AG04449 (cell line): Measurements from ENCODE around the gene RYK.

Experiments
- CTCF ChIA-PET: fragments of 350-600 bp; formaldehyde crosslinking; extraction: SDS; loops from one replicate; lab custom pipeline; 2021; ENCODE audit warnings: antibody characterized with exemption; lab: Yijun Ruan, JAX
- POLR2A ChIA-PET: fragments of 400-600, 350-600 bp; formaldehyde crosslinking; extraction: SDS; loops from one replicate; lab custom pipeline; 2020; ENCODE audit warnings: antibody characterized with exemption, inconsistent platforms; lab: Yijun Ruan, JAX
- DNase-seq: peaks from one replicate; pipeline ENCODE4 v3.0.0-alpha.2; 2010; ENCODE audit warnings: low read depth, low spot score
- H3K4me3 ChIP-seq: 2 replicates; pipeline ENCODE4 v1.5.1; 2011; ENCODE audit warnings: low read depth, mild to moderate bottlenecking, control low read depth, low read length
- TF ChIP-seq, protein P1 (sequence below): IDR thresholded peaks from one replicate; pipeline ENCODE4 v1.5.1; 2011; ENCODE audit warnings: mild to moderate bottlenecking, moderate library complexity, low read length, control low read depth, inconsistent platforms; ENCODE audit not compliant: insufficient read depth; ENCODE audit errors: missing control alignments

RYK gene

DNA sequence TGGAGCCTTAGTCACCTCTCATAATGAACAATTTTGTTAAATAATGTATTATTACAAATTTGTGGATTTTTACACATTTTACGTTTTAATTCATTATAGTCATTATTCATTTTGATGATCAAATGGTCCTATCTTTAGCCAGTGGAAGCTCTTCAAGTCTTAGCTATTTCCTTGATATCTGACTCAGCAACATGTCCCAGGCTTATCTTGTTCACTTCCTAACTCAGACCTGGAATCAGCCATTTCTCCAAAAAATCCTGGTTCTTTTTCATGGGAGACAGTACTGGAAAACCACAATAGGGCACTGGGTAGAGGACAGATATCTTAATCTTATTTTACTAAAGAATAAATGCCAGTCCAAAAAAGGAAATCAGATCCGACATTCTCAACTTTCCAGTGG lies 56.4 kb downstream of the RYK start:
- DNase-seq = no peak
- POLR2A ChIA-PET = no interaction called here
- no peak overlapping the region for H3K4me3 ChIP-seq
- TF ChIP-seq, protein P1, sequence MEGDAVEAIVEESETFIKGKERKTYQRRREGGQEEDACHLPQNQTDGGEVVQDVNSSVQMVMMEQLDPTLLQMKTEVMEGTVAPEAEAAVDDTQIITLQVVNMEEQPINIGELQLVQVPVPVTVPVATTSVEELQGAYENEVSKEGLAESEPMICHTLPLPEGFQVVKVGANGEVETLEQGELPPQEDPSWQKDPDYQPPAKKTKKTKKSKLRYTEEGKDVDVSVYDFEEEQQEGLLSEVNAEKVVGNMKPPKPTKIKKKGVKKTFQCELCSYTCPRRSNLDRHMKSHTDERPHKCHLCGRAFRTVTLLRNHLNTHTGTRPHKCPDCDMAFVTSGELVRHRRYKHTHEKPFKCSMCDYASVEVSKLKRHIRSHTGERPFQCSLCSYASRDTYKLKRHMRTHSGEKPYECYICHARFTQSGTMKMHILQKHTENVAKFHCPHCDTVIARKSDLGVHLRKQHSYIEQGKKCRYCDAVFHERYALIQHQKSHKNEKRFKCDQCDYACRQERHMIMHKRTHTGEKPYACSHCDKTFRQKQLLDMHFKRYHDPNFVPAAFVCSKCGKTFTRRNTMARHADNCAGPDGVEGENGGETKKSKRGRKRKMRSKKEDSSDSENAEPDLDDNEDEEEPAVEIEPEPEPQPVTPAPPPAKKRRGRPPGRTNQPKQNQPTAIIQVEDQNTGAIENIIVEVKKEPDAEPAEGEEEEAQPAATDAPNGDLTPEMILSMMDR = no peak
- CTCF ChIA-PET = interaction anchor here (1.1 to 11.6 kb wide), 7 partner anchors 13 to 114 kb away, joined by 3 to 284 read pairs (median 4); no protein-coding TSS in a partner anchor

DNA sequence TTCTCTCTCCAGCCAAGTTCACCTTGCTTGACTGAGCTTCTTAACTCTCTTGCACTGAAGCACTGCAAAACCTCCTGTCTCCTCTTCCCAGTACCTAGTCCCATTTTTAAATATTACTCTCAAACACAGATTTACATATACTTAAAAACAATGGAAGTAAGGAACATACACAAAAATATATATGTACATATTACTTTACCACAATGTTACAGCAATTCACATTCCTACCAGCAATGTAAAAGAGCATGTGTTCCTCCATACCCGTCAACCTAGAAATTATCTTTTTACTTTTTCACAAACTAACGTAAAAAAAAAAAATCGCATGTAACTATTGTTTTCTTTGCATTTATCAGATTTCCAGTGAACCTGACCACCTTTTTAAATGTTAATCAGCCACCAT lies 60.4 kb downstream of the RYK start:
- CTCF ChIA-PET = interaction anchor here (0.6 to 3.6 kb wide), 11 partner anchors 7 to 372 kb away, joined by 3 to 14 read pairs (median 3); no protein-coding TSS in a partner anchor
- H3K4me3 ChIP-seq = no peak overlapping the region
- no peak for DNase-seq
- TF ChIP-seq, protein P1 = no peak
- POLR2A ChIA-PET = no interaction called here

- no peak overlapping the region for H3K4me3 ChIP-seq
- CTCF ChIA-PET = interaction anchor here (0.6 to 3.6 kb wide), 12 partner anchors 8 to 372 kb away, joined by 3 to 14 read pairs (median 4); no protein-coding TSS in a partner anchor
- peak; percentile 23 for DNase-seq
- POLR2A ChIA-PET = no interaction called here
- TF ChIP-seq, protein P1 = no peak
Observed at GRCh38 chr3:134189849-134190248, 60.8 kb downstream of the RYK start.

DNA sequence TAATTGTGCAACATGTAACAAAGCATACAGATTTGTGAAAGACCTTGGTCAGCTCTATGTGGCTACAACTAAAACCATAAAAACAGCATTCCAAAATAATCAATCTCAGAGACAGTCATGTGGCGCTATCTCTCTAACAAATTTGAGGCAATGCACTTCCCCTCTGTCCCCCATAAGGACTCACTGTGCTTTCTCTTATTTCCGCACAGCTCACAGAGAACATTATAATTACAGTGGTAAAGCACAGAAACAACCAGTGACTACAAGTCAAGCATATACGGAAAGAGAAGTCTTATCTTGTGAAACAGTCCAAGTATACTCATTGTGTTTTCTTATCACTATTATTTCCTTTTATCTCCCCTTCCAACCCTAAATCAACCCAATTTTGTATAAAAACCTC lies 64.3 kb downstream of the RYK start:
- ChIA-PET CTCF (interaction anchor here (1.6 to 2.7 kb wide), 2 partner anchors 11 to 257 kb away, joined by 4 to 8 read pairs; no protein-coding TSS in a partner anchor), POLR2A (no interaction called here)
- TF ChIP-seq, protein P1 = no peak
- H3K4me3 ChIP-seq = no peak overlapping the region
- no peak for DNase-seq

GRCh38 chr3:134180761-134181160 lies 69.9 kb downstream of the RYK start:
- POLR2A ChIA-PET = no interaction called here
- H3K4me3 ChIP-seq = no peak overlapping the region
- TF ChIP-seq, protein P1 = no peak
- no peak for DNase-seq
- CTCF ChIA-PET = interaction anchor here (0.8 to 2.0 kb wide), 6 partner anchors 9 to 250 kb away, joined by 3 to 6 read pairs (median 4); no protein-coding TSS in a partner anchor

GRCh38 chr3:134179508-134179907 lies 71.2 kb downstream of the RYK start:
- no peak overlapping the region for H3K4me3 ChIP-seq
- POLR2A ChIA-PET = no interaction called here
- TF ChIP-seq, protein P1 = no peak
- CTCF ChIA-PET = interaction anchor here (1.3 to 2.0 kb wide), 4 partner anchors 10 to 34 kb away, joined by 3 to 6 read pairs (median 4); no protein-coding TSS in a partner anchor
- no peak for DNase-seq
